Activated naive CD4-positive, alpha-beta T cell (primary cell): Measurements from ENCODE around the gene SPTLC2.
"Not testable (repeated sequence)": the region's sequence is repeated elsewhere in the genome, so short reads cannot be mapped to it uniquely, and the experiment has no call there.

Source experiments
- DNase-seq, 4 experiments: peaks; one replicate each; lab custom pipeline; 2025; lab: John Stamatoyannopoulos, UW

The SPTLC2 gene

DNA sequence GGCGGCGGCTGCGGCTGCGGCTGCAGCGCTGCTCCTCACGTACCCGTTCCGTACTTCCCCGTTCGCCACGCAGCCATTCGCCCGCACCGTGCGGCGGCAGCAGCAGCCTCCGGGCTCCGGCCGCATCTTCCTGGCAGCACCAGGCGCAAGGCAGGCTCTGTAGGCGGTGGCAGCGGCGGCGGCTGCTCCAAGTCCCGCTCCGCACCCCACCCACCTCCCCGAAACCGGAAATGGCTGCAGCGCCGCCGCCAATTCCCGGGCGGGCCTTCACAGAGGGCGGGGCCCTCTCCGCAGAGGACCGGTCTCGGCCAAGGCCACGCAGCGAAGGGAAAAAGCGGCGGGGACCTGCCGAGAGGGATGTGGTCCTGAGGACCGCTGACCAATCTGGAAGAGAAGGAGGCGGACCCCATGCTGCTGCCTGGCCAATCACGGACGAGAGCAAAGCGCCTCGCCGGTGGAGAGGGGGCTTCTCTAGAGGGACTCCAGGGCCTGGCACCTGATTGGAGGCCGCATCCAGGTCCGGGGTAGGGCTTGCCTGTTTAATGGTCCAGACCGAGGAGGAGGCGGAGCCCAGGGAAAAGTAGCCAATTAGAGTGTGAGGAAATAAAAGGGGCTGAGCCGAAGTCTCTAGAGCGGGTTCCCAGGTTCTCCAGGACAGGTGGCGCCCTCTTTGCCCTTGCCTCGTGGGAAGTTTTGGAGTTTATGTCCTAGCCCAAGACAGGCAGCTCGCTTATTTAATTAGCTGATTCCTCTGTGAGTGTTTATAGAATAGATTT is at the start of gene SPTLC2:
TSS of gene SPTLC2 (minus strand) at position 184 of the 776 bp plus-strand sequence. CDS start at position 126, 58 bp downstream.
- peak; percentile 85 to 90 (median 88) for DNase-seq

DNA sequence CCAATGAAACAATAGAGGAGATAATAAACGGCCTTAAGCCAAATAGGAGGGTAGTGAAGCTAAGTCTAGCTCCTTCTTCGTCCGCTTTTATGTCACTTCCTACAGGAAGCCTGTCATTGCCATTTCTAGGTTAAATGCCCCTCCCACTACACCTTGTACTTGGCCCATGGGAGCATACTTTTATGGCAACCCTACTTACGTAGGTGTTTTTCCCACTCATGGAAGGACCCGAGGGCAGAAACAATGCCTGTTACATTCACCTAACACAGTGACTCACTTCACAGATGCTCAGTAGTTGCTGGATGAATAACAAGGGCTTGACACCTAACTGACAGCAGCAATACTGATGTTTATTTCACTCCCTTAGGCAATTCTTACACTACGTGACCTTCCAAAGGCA is 46.9 kb upstream of the SPTLC2 start:
- DNase-seq, result no peak

DNA sequence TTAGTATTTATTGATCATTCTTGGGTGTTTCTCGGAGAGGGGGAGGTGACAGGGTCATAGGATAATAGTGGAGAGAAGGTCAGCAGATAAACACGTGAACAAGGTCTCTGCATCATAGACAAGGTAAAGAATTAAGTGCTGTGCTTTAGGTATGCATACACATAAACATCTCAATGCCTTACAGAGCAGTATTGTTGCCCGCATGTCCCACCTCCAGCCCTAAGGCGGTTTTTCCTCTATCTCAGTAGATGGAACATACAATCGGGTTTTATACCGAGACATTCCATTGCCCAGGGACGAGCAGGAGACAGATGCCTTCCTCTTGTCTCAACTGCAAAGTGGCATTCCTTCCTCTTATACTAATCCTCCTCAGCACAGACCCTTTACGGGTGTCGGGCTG is 45.1 kb upstream of the SPTLC2 start:
- DNase-seq, result not testable (repeated sequence)

DNA sequence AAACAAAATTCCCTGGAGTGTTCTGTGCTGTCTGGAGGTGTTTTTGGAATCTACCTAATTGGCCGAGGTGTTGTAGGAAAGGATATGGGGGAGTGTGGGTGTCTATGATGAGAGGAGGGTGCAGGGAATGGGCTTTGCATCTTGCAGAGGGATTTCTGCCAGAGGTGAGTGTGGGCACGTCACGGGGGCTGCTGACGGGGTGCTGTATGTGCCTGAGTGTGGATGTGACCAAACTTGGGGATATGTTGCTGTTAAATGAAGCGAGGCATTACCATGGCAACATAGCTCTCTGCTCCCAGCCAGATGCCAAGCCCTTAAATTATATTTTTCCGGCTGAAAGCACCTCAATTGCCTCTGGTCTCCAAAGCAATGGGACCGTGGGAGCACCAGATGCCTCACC is 44.3 kb upstream of the SPTLC2 start:
- no peak for DNase-seq

DNA sequence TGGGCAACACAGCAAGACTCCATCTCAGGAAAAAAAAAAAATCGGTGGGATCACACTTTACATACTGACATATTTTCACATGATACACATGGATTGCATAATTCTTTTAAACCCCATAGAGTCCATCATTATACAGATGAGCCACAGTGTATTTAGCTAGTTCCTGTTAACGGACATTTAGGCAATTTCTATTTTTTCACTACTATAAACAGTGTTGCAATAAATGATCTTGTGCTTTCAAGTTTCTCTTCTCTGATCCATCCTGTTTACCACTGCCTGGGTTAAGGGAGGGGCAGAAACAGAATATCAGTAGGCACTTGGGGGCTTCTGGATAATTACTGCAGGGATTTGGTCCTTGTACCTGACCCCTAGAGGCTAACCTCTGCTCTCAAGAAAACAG is 43.4 kb upstream of the SPTLC2 start:
- no peak for DNase-seq

- no peak for DNase-seq
Measured at GRCh38 chr14:77657280-77657679, 40.8 kb upstream of the SPTLC2 start.

DNA sequence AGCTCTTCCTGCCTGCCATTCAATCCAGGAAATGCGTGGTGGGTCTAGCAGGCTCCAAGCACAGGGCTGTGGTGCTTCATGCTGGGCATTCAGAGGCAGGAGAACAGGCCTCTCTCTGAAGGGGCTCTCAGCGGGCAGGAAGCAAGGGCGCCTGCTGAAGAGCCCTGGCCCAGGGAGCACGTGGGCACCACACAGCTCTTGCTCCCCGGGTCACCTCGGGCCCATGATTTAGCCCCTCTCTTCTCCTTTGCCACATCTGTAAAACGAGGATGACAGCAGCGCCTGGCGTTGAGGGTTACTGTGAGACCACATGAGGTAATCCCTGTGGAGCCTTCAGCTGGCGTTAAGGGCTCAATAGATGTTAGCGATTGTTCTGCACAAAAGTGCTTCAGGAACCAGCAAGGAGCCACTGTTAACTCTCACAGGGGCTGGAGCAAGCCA is 37.6 kb upstream of the SPTLC2 start:
- DNase-seq, result no peak

DNA sequence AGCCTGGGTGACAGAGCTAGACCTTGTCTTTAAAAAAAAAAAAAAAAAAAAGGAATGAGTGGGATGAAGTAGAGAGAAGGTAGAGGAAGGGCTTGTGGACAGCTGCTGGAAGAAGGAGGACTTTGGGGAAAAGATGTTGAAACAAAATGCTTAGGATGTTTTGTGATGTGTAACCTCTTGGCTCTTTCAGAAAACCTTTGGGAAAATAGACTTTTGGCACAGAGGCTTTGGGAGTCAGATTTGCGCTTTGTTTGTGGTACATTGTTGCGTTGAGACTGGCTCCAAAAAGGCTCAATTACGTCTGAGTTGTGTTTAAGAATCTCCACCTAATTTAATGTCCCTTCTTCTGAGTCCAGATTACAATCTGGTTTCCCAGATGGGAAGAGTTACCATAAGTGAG is 32.9 kb upstream of the SPTLC2 start:
- no peak for DNase-seq

GRCh38 chr14:77648520-77649200 is 32.2 kb upstream of the SPTLC2 start:
- no peak for DNase-seq

- DNase-seq, result no peak
Measured at GRCh38 chr14:77647853-77648252, 31.4 kb upstream of the SPTLC2 start.

DNA sequence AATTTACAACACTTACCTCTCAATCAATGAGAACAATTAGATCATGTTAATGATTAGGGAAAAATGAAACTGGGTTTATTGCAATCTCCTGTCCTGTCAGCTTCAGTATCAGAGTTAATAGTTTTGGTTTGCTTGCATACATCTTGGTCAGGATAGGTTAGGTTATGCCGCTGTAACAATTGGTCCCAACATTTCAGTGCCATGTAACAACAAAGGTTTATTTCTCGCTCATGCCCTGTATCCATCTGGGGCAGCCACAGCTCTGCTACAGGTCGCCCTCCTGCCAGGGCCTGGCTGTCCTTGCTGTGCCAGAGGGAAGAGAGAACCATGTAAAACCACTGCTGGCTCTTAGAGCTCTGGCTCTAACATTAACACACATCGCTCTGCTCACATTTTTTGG is 30.5 kb upstream of the SPTLC2 start:
- DNase-seq, result no peak

DNA sequence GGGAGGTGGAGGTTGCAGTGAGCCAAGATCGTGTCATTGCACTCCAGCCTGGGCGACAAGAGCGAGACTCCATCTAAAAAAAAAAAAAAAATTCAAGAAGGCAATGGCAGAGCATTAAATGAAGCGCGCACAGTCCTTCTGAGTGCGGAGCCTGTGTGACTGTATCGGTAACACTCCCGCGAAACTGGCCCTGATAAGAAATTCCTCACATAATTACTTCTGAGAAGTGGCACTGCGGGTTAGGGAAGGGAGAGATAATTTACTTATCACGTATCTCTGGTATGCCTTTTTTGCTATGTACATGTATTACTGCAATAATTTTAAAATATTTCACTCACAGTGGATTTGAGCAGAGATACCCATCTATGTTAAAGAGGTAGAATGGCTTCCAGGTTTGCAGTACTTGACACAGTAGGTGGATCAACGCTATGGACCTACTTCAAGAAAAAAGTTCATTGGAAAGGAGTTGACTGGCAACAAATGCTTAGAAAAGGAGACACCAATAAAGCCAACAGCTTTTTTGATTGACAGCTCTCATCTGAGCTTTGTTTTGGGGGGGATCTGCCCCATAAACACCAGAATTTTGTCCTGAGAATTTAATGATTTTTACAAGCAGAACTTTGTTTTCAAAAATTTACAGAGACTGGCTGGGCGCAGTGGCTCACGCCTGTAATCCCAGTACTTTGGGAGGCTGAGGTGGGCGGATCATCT is 29.2 kb upstream of the SPTLC2 start:
- no peak for DNase-seq

DNA sequence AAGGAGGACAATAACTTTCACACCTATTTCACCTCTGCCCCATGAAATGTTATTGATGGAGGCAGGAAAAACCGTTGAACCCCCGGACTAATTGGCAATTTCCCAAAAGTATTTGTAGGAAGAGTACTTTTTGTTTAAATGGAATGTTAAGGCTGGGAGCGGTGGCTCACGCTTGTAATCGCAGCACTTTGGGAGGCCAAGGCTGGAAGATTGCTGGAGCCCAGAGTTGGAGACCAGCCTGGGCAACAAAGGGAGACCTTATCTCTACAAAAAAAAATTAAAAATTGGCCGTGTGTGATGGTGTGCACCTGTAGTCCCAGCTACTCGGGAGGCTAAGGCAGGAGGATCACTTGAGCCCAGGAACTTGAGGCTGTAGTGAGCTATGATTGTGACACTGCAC is 26.0 kb upstream of the SPTLC2 start:
- DNase-seq, result no peak

- peak; percentile 3 to 63 (median 38) for DNase-seq
Measured at GRCh38 chr14:77641534-77642341, 25.3 kb upstream of the SPTLC2 start.

DNA sequence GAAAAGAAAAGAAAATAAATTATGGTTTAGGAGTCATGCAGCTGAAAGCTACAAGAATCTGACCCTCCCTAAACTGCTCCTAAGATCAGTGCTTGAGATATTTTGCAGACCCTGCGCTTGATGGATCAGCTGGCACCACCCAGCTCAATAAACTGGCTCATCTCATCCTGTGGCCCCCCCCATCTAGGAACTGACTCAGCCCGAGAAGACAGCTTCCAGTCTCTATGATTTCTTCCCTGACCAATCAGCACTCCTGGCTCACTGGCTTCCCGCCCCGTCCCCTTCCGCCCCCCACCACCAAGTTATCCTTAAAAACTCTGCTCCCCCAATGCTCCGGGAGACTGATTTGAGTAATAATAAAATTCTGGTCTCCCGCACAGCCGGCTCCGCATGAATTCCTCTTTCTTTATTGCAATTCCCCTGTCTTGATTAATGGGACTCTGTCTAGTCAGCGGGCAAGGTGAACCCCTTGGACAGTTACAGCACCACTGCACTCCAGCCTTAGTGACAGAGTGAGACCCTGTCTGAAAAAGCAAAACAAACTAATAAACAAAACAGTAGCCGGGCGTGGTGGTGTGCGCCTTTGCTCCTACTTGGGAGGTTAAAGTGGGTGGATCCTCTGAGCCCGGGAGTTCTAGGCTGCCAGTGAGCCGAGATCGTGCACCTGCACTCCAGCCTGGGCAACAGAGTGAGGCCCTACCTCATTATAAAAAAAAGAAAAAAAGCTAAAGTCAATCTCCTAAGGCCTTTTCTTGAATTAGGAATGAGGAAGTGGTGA is 24.5 kb upstream of the SPTLC2 start:
- DNase-seq, result no peak

DNA sequence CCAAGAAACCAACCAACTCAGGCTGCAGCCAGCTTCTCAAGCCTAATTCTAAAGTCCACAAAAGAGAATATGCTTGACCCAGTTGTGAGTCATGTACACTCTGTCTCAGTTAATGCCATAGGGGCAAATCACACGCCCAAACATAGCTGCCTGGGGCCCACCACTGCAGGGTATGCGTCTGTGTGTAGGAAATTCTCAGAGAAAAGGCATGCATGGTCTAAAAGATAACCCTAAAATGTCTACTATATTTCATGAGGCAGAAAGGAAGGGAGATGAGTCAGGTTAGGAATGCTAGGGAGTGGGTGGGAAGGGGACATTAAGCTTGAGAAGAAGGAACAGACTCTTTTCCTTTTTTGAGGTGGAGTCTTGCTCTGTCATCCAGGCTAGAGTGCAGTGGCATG is 22.3 kb upstream of the SPTLC2 start:
- DNase-seq, result no peak

- not testable (repeated sequence) for DNase-seq
Measured at GRCh38 chr14:77635869-77636268, 19.4 kb upstream of the SPTLC2 start.

GRCh38 chr14:77635466-77635865 is 19.0 kb upstream of the SPTLC2 start:
- DNase-seq, result not testable (repeated sequence)

GRCh38 chr14:77630111-77630510 is 13.7 kb upstream of the SPTLC2 start:
- no peak for DNase-seq

- DNase-seq, result no peak
Measured at GRCh38 chr14:77625360-77625759, 8.9 kb upstream of the SPTLC2 start.

GRCh38 chr14:77623201-77623600 is 6.8 kb upstream of the SPTLC2 start:
- DNase-seq, result no peak
